Spleen (tissue), 3 donors: Measurements from ENCODE around the gene FANCE.
A peak's percentile ranks its signal among the peaks of the same experiment; 100 is the strongest.

Experiments
- POLR2A ChIP-seq, 3 donors: fragments of 450-650 bp; IDR thresholded peaks; one replicate each; pipeline ENCODE4 v1.5.1; 2017; ENCODE audit warnings: antibody characterized with exemption in 3 of 3, mild to moderate bottlenecking in 1 of 3
- POLR2AphosphoS5 ChIP-seq, 3 donors: sonication (generic); formaldehyde crosslinking; IDR thresholded peaks; one replicate each; pipeline ENCODE4 v1.5.1; 2017; ENCODE audit warnings: antibody characterized with exemption in 3 of 3

- TF ChIP-seq POLR2AphosphoS5 (IDR thresholded peaks at IDR 0.05) (peak in 1 of 3 donors; percentile 55), POLR2A (IDR thresholded peaks at IDR 0.05) (no peak)
These were observed 34.0 kb upstream of the FANCE start for GRCh38 chr6:35417979-35418661.
